HG02870 (cell line): ENCODE measurements around the gene TMEM165.
A peak's percentile ranks its signal among the peaks of the same experiment; 100 is the strongest.
"Not testable (repeated sequence)": the region's sequence is repeated elsewhere in the genome, so short reads cannot be mapped to it uniquely, and the experiment has no call there.

Source experiments
- ATAC-seq: cut with Tn5 transposase; IDR thresholded peaks from one replicate; pipeline ENCODE4 v1.9.1; 2021; ENCODE audit warnings: mild to moderate bottlenecking, moderate library complexity; ENCODE audit not compliant: unreplicated experiment

TMEM165 gene, protein sequence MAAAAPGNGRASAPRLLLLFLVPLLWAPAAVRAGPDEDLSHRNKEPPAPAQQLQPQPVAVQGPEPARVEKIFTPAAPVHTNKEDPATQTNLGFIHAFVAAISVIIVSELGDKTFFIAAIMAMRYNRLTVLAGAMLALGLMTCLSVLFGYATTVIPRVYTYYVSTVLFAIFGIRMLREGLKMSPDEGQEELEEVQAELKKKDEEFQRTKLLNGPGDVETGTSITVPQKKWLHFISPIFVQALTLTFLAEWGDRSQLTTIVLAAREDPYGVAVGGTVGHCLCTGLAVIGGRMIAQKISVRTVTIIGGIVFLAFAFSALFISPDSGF

DNA sequence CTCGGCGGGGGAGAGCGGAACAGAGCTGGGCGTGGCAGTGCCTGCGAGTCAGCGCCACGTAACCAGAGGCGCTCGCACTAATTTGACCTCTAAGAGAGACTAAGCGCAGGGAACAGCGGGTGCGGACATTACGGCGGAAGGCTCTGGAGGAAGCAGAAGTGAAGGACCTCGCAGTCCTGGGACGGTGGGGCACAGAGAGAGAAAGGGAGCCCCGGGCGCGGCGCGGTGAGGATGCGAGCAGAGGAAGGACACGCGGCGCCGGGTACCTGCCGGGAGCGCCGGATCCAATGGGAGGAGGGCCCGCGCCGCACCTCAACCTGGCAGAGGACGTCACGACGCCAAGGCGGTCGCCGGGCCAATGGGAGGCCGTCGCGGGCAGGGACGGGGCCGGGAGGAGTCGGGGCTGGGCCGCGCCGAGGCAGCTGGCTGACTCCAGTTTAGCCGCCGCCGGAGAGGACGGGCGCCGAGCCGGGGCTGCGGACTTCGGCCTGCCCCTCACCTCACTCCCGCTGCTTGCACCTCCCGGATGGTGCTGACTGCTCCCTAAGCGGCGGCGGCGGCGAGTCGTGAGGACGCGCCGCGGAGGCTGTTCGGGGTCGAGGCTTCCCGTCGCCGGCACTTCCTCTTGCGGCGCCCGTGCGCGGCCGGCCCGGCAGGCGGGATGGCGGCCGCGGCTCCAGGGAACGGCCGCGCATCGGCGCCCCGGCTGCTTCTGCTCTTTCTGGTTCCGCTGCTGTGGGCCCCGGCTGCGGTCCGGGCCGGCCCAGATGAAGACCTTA, at the start of gene TMEM165:
Gene TMEM165, plus strand, starts transcription at position 429 of the 779 bp plus-strand sequence. Its CDS starts 233 bp downstream, at position 662.
- peak; percentile 90 for ATAC-seq

DNA sequence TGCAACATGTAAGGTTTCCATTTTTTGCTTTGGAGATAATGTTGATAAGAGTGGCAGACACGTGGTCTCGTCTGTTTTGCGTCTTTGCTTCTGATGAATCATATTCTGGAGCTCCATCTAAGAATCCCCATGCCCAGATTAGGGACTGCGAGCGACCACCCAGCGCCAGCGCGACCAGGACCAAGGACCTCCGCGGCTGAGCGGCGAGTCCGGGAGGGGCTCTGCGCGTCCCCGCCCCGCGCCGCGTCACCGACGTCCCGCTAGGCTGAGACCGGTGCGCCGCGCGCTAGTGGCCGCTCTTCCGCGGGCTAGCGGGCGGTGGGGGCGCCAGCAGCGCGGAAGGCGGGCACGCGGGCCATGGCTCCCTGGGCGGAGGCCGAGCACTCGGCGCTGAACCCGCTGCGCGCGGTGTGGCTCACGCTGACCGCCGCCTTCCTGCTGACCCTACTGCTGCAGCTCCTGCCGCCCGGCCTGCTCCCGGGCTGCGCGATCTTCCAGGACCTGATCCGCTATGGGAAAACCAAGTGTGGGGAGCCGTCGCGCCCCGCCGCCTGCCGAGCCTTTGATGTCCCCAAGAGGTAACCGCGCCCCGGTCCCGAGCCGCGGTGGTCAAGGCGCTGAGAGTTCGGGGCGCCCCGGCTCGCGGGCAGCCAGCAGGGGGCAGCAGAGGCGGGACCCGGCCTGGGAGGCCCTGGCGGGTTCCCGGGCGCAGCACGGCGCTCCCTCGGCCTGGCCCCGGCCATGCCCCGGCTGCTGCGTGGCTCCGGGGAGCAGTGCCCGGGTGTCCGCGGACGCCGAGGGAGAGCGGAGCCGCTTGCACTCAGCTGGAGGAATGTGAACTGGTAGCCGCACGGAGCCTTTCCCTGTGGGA, 49.5 kb upstream of the TMEM165 start, which contains the start of gene SRD5A3:
Gene SRD5A3, plus strand, starts transcription at position 263 of the 871 bp plus-strand sequence. Its CDS starts 95 bp downstream, at position 358.
- ATAC-seq: peak; percentile 89

GRCh38 chr4:55346851-55347255, 48.9 kb upstream of the TMEM165 start:
- no peak for ATAC-seq

DNA sequence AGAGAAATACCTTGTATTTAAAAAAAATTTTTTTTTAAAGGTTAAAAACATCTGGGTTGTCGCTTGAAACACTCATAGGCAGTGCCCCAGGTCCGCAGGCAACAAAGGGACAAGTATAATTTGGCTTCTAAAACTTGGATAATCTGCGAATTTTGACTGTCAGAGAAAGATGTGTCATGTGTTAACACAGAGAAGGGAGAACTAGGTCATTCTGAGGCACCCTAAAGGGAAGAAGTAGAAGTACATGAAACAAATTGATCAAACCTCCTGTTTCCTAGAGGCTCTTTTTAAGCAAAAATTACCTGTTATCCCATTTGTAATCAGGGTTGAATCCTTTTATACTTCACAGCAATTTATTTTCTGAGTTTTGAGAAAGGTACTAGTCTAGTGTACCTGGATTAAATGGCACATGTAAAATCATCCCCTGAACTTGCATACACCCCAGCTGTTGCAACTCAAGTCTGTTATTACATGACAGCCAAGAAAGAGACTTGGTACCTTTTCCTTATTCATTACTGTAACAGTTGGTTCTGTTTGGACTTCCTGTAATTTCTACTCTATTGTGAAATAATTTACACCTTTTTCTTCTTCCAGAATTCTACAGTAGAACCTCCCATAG, 48.0 kb upstream of the TMEM165 start:
- no peak for ATAC-seq

DNA sequence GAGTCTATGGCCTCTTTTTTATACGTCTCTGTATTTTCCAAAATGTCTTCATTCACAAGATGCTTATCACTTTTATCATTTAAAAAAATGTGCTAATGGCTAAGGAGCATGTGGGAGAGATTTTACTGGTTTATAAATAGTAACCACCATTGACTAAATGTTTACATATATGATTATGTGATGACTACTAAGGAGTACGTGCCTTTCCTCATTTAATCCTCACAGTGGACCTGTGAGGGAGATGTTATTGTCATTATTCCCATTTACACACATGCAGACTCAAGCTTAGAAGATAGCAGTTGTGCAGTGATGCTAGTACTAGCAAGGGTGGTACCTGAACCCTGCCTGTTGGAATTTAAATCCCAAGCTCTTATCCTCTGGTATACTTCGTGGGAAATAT, 47.3 kb upstream of the TMEM165 start:
- no peak for ATAC-seq

GRCh38 chr4:55350870-55351269, 44.9 kb upstream of the TMEM165 start:
- not testable (repeated sequence) for ATAC-seq

- ATAC-seq: no peak
Observed at GRCh38 chr4:55351824-55352223, 43.9 kb upstream of the TMEM165 start.

DNA sequence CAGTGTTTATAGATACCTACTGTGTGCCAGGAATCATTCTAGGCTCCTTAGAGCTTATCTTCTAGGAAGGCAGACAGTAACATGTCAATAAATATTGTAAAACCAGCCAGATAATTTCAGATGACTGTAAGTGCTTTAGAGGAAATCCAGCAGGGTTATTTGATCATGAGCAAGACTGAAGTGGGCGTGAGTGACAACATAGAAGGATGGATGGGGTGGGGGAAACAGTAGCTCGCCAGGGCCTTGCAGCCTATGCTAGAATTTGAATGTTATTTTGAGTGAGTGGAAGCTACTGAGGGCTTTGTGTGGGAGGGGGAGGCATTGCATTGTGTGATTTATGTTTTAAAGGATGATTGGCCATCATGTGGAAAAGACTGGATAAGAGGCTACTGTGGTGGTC, 43.0 kb upstream of the TMEM165 start:
- ATAC-seq: no peak

DNA sequence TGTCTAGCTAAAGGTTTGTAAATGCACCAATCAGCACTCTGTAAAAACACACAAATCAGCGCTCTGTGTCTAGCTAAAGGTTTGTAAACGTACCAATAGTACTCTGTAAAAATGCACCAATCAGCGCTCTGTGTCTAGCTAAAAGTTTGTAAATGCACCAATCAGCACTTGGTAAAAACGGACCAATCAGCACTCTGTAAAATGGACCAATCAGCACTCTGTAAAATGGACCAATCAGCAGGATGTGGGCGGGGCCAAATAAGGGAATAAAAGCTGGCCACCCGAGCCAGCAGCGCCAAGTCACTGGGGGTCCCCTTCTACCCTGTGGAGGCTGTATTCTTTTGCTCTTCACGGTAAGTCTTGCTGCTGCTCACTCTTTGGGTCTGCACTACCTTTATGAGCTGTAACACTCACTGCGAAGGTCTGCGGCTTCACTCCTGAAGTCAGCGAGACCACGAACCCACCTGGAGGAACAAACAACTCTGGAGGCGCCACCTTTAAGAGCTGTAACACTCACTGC, 42.5 kb upstream of the TMEM165 start:
- ATAC-seq: not testable (repeated sequence)

DNA sequence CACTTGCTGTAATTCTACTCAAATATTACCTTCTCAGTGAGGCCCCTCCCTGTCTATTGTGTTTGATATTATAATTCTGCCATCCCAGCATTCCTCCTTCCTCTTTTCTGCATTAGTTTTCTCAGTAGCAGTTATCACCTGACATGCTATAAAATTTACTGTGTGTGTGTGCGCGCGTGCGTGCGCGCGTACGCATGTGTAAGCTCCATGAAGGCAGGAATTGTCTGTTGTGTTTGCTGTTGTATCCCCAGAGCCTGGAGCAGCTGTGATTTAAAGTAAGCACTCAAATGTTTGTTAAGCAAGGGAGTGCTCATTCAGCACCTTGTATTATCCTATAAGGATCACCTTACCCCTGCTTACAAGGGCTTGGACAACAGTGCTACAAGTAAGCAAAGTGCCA, 41.1 kb upstream of the TMEM165 start:
- no peak for ATAC-seq

DNA sequence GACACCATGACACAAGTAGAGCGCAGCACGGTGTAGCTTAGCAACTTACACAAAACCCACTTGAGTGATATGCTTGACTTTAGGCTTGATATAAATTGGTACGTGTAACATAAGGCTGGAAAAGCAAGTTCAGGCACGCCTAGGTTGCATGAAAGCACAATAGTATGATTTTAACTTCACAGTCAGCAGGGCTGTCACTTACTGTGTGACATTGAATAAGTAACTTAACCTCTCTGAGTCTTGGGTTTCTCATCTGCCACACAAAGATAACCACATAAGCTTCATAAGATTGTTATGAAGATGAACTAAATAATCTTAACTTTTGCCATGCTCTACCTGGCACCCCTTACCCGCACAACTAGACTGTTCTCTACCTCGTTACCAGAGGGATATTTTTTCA, 40.2 kb upstream of the TMEM165 start:
- ATAC-seq: no peak

DNA sequence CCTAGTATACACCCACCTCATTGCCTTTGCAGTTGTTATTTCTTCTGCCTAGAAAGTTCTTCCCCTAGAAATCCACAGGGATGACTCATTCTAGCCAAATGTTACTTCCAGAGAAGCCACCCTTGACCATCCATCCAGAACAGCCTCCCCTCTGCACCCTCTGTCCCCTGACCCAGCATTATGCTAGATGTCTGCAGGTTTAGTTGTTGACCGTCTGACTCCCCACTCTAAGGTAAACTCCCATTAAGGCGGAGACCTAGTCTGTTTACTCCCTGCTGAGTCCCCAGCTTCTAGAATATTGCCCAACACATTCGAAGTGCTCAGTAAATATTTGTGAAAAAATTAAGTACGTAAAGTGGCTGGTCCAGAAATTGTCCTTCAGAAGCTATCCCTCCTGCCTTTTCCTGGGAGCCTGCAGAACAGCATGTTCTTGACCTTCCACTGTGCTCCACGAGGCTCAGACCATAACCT, 38.7 kb upstream of the TMEM165 start:
- no peak for ATAC-seq

- ATAC-seq: no peak
Observed at GRCh38 chr4:55358246-55358645, 37.5 kb upstream of the TMEM165 start.

DNA sequence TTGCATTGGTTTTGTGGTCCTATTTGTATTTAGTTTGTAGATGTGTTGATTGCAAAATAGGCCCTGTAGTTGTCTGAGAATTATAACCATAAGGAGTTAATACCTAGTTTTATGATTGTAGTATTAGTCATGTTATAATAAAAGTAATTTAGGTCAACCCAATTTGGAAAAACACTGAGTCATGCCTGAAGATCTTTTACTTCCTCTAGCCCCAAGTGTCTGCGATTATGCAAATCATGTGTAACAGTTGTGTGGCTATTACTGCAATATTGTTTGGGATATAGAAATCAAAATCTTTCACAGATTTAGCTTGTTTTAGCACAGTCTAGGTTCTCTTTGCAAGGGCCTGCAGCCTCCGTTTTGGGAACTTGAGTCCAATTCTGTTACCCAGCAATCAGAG, 37.1 kb upstream of the TMEM165 start:
- ATAC-seq: peak; percentile 83

DNA sequence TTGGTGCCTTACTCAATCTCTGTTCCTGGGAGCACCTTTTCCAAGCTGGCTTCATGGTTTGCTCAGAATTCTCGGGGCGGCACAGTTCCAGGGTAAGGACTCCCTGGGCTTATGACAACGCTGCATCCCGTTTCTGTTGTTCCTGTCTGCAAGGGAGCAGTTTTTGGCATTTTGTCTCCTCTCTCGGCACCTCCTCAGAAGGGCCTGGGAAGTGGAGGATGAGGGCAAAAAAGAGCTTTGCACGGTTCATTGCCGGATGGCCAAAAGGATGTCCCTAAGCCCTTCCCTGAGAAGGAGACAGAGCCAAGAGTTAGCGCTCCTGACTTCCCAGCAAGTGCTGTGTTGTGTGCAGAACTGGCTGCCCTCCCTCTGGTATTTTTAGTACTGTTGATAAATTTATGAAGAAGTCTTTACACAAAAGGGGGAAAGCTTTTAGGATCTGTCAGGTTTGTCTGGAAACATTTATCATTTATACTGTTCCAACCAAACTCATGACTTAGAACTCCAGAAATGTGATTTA, 36.3 kb upstream of the TMEM165 start:
- no peak for ATAC-seq

DNA sequence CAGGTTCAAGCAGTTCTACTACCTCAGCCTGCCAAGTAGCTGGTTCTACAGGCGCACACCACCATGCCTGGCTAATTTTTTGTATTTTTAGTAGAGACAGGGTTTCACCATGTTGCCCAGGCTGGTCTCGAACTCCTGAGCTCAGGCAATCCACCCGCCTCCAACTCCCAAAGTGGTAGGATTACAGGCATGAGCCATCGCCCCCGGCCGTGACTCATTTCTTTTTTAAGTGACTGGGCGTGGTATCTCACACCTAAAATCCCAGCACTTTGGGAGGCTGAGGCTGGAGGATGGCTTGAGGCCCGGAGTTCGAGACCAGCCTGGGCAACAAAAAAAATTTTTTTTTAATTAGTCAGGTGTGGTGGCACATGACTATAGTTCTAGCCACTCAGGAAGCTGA, 32.8 kb upstream of the TMEM165 start:
- not testable (repeated sequence) for ATAC-seq

- ATAC-seq: no peak
Observed at GRCh38 chr4:55363691-55364351, 31.9 kb upstream of the TMEM165 start.

DNA sequence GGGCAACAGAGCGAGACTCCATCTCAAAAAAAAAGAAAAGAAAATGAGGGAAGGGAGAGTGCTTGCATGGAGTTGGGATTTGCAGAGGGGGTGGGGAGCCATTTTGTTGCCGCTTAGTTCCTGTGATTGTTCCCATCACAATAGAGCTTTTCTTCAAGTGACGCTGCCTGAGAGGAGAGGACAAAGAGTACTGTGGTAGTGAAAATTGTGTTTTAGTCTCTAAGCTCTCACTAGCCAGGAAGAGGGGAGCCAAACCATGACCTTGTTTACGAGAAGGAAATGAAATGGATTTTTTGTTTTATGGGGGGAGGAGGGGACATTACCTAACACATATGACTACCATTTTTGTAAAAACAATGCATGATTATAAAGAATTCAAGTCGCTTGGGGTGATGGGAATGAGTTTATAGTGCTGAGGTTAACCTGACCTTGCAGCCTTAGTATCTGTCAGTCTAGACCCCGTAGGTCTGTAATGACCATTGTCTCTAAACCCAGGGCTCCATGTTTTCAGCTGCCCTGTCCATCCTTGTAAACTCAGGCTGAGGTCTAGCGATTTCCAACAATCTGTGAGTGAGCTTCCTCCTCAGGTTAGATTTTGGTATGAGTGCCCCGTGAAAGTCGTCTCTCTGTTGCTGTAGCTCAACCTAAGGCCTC, 30.9 kb upstream of the TMEM165 start:
- ATAC-seq: no peak

- no peak for ATAC-seq
Observed at GRCh38 chr4:55365345-55365728, 30.4 kb upstream of the TMEM165 start.
